Spinal cord (tissue), 10 donors: ENCODE data around the gene ZRANB1. TPM values are rescaled to one million over a fixed set of nuclear protein-coding genes. Genes with fewer than 3 reads are reported as not detected.

ENCODE experiments used
- DNase-seq, 6 donors: peaks; one replicate each; pipeline versions ENCODE4 v3.0.0 to v3.0.0-alpha.2; 2013 to 2015; ENCODE audit warnings: low spot score in 6 of 6, low read depth in 4 of 6
- H3K27ac ChIP-seq: one replicate; pipeline ENCODE4 v1.5.1; 2013; ENCODE audit warnings: low read depth, low read length, control low read depth
- H3K27me3 ChIP-seq: one replicate; pipeline ENCODE4 v1.6.1; 2013; ENCODE audit warnings: low read length; ENCODE audit not compliant: control insufficient read depth, insufficient read depth
- H3K36me3 ChIP-seq: one replicate; pipeline ENCODE4 v1.6.1; 2013; ENCODE audit warnings: low read length; ENCODE audit not compliant: control insufficient read depth, insufficient read depth
- H3K4me1 ChIP-seq: one replicate; pipeline ENCODE4 v1.6.1; 2013; ENCODE audit warnings: low read length; ENCODE audit not compliant: control insufficient read depth, insufficient read depth
- H3K4me3 ChIP-seq: one replicate; pipeline ENCODE4 v1.5.1; 2013; ENCODE audit warnings: low read depth, low read length, control low read depth
- H3K9me3 ChIP-seq: one replicate; pipeline ENCODE4 v1.6.1; 2013; ENCODE audit warnings: low read length; ENCODE audit not compliant: control insufficient read depth, insufficient read depth
- WGBS: methylation state at CpG from one replicate; pipeline ENCODE4 v1.1.5; 2013; ENCODE audit warnings: missing lambda C conversion rate; ENCODE audit not compliant: insufficient coverage; 5-methylcytosine and 5-hydroxymethylcytosine counted together
- polyA plus RNA-seq, 2 donors: library from polyadenylated mRNA; unstranded; fragments of 120-200 nt; gene quantifications; one replicate each; pipeline ENCODE4 v1.2.1, GENCODE V29; 2013; ENCODE audit not compliant: insufficient read length in 2 of 2
- total RNA-seq, 2 donors: library from RNA; depleted of rRNA in 1 of 2; stranded (reverse); fragments of 120-200 nt in 1 of 2; fragments of >200 nt in 1 of 2; gene quantifications; one replicate each; pipeline versions ENCODE4 v1.2.3 to v1.2.4, GENCODE V29; 2013 to 2014
- donor health status: healthy.

Gene ZRANB1
- total and polyA plus RNA-seq, 4 donors = 25.5 to 47.3 (median 31.7) TPM

- 70% methylated on average over 4 of the region's 10 CpGs for WGBS
- H3K36me3 ChIP-seq = peaks cover 3% of the 10 kb centered on the region
- H3K27ac ChIP-seq = no peak overlapping the region
- no peaks in the 10 kb centered on the region for H3K27me3 ChIP-seq
- no peak overlapping the region for H3K4me3 ChIP-seq
- no peaks in the 10 kb centered on the region for H3K9me3 ChIP-seq
- H3K4me1 ChIP-seq = no peaks in the 10 kb centered on the region
- peak in 2 of 6 donors; percentile 22 to 65 for DNase-seq
Observed at GRCh38 chr10:124955868-124956267, 13.9 kb downstream of the ZRANB1 start.

GRCh38 chr10:124956764-124957163 lies 14.8 kb downstream of the ZRANB1 start:
- H3K27ac ChIP-seq = no peak overlapping the region
- peaks cover 3% of the 10 kb centered on the region for H3K36me3 ChIP-seq
- WGBS = no CpG with 5 or more reads among the region's 1 CpG
- no peak for DNase-seq
- no peaks in the 10 kb centered on the region for H3K9me3 ChIP-seq
- no peaks in the 10 kb centered on the region for H3K4me1 ChIP-seq
- H3K4me3 ChIP-seq = no peak overlapping the region
- no peaks in the 10 kb centered on the region for H3K27me3 ChIP-seq

GRCh38 chr10:124957404-124957947 lies 15.6 kb downstream of the ZRANB1 start:
- Histone ChIP-seq H3K27me3 (no peaks in the 10 kb centered on the region), H3K36me3 (peaks cover 3% of the 10 kb centered on the region), H3K4me1 (no peaks in the 10 kb centered on the region), H3K9me3 (no peaks in the 10 kb centered on the region), H3K27ac (no peak overlapping the region), H3K4me3 (no peak overlapping the region)
- no peak for DNase-seq
- WGBS = 100% methylated on average over 2 of the region's 7 CpGs

- Histone ChIP-seq H3K9me3 (no peaks in the 10 kb centered on the region), H3K27me3 (no peaks in the 10 kb centered on the region), H3K36me3 (peaks cover 3% of the 10 kb centered on the region), H3K4me3 (no peak overlapping the region), H3K27ac (no peak overlapping the region), H3K4me1 (no peaks in the 10 kb centered on the region)
- WGBS = 90% methylated on average over 2 of the region's 3 CpGs
- DNase-seq = no peak
Observed at GRCh38 chr10:124959564-124959963, 17.6 kb downstream of the ZRANB1 start.

GRCh38 chr10:124961248-124961570 lies 19.3 kb downstream of the ZRANB1 start:
- no peak for DNase-seq
- Histone ChIP-seq H3K36me3 (no peaks in the 10 kb centered on the region), H3K27ac (no peak overlapping the region), H3K4me1 (no peaks in the 10 kb centered on the region), H3K4me3 (no peak overlapping the region), H3K27me3 (no peaks in the 10 kb centered on the region), H3K9me3 (no peaks in the 10 kb centered on the region)
- WGBS = 100% methylated on average over 1 of the region's 4 CpGs

GRCh38 chr10:124962421-124962820 lies 20.5 kb downstream of the ZRANB1 start:
- WGBS = no CpG with 5 or more reads among the region's 3 CpGs
- no peak for DNase-seq
- Histone ChIP-seq H3K36me3 (peaks cover 4% of the 10 kb centered on the region), H3K27ac (no peak overlapping the region), H3K9me3 (no peaks in the 10 kb centered on the region), H3K4me1 (no peaks in the 10 kb centered on the region), H3K4me3 (no peak overlapping the region), H3K27me3 (no peaks in the 10 kb centered on the region)

GRCh38 chr10:124963866-124964720 lies 22.2 kb downstream of the ZRANB1 start:
- H3K27me3 ChIP-seq = no peaks in the 10 kb centered on the region
- H3K4me3 ChIP-seq = no peak overlapping the region
- DNase-seq = peak in 1 of 6 donors; percentile 42
- H3K27ac ChIP-seq = no peak overlapping the region
- H3K4me1 ChIP-seq = no peaks in the 10 kb centered on the region
- no peaks in the 10 kb centered on the region for H3K9me3 ChIP-seq
- H3K36me3 ChIP-seq = peaks cover 10% of the 10 kb centered on the region
- WGBS = no CpG with 5 or more reads among the region's 7 CpGs

- no peaks in the 10 kb centered on the region for H3K27me3 ChIP-seq
- DNase-seq = no peak
- 50% methylated on average over 1 of the region's 5 CpGs for WGBS
- no peak overlapping the region for H3K4me3 ChIP-seq
- peaks cover 10% of the 10 kb centered on the region for H3K4me1 ChIP-seq
- no peak overlapping the region for H3K27ac ChIP-seq
- peaks cover 10% of the 10 kb centered on the region for H3K36me3 ChIP-seq
- no peaks in the 10 kb centered on the region for H3K9me3 ChIP-seq
Observed at GRCh38 chr10:124966008-124966407, 24.1 kb downstream of the ZRANB1 start.

GRCh38 chr10:124967255-124967654 lies 25.3 kb downstream of the ZRANB1 start:
- 81% methylated on average over 2 of the region's 2 CpGs for WGBS
- H3K27ac ChIP-seq = no peak overlapping the region

GRCh38 chr10:124971276-124971675 lies 29.4 kb downstream of the ZRANB1 start:
- Histone ChIP-seq H3K4me1 (peaks cover 18% of the 10 kb centered on the region), H3K27me3 (no peaks in the 10 kb centered on the region), H3K9me3 (no peaks in the 10 kb centered on the region), H3K4me3 (no peak overlapping the region), H3K36me3 (peaks cover 17% of the 10 kb centered on the region), H3K27ac (peak overlapping the region; percentile 67)
- peak in 1 of 6 donors; percentile 48 for DNase-seq
- 57% methylated on average over 1 of the region's 2 CpGs for WGBS

More at GRCh38 chr10:124967255-124967654, 25.3 kb downstream of the ZRANB1 start:
- H3K4me3 ChIP-seq = no peak overlapping the region
- DNase-seq = no peak
- no peaks in the 10 kb centered on the region for H3K27me3 ChIP-seq
- no peaks in the 10 kb centered on the region for H3K9me3 ChIP-seq
- H3K4me1 ChIP-seq = peaks cover 12% of the 10 kb centered on the region
- H3K36me3 ChIP-seq = peaks cover 10% of the 10 kb centered on the region
